ENCODE data around the gene SDE2. TPM values are rescaled to one million over a fixed set of nuclear protein-coding genes. Genes with fewer than 3 reads are reported as not detected.
"Not testable (repeated sequence)": the region's sequence is repeated elsewhere in the genome, so short reads cannot be mapped to it uniquely, and the experiment has no call there.

SDE2 gene
- total RNA-seq, 4 donors from 2014 or later, result 19.9 to 41.0 (median 27.3) TPM

- TF ChIP-seq, protein P1, sequence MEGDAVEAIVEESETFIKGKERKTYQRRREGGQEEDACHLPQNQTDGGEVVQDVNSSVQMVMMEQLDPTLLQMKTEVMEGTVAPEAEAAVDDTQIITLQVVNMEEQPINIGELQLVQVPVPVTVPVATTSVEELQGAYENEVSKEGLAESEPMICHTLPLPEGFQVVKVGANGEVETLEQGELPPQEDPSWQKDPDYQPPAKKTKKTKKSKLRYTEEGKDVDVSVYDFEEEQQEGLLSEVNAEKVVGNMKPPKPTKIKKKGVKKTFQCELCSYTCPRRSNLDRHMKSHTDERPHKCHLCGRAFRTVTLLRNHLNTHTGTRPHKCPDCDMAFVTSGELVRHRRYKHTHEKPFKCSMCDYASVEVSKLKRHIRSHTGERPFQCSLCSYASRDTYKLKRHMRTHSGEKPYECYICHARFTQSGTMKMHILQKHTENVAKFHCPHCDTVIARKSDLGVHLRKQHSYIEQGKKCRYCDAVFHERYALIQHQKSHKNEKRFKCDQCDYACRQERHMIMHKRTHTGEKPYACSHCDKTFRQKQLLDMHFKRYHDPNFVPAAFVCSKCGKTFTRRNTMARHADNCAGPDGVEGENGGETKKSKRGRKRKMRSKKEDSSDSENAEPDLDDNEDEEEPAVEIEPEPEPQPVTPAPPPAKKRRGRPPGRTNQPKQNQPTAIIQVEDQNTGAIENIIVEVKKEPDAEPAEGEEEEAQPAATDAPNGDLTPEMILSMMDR (IDR thresholded peaks at IDR 0.05), result no peak
- no peak for TF ChIP-seq POLR2A (IDR thresholded peaks at IDR 0.05)
- Histone ChIP-seq H3K27me3 (no peaks in the 10 kb centered on the region), H3K36me3 (peaks cover 19 to 34% of the 10 kb centered on the region in 2 donors), H3K4me1 (peaks cover 10 to 13% of the 10 kb centered on the region in 2 donors), H3K4me3 (replicated peaks in 1 of 3) (no peak overlapping the region), H3K9me3 (no peaks in the 10 kb centered on the region), H3K27ac (no peak overlapping the region)
- WGBS, 2 donors, result 96% methylated on average over 3 of the region's 3 CpGs
- intact Hi-C loops (cut with DNase I), result no loop called here
- DNase-seq, result no peak
Observed at GRCh38 chr1:225981714-225982113, 17.4 kb downstream of the SDE2 start.

- 91 to 92% methylated on average over 5 of the region's 5 CpGs for WGBS, 2 donors
- no peak for DNase-seq
- H3K36me3 ChIP-seq, result peaks cover 18 to 28% of the 10 kb centered on the region in 2 donors
- intact Hi-C loops (cut with DNase I), result no loop called here
- H3K4me3 ChIP-seq (replicated peaks in 1 of 3), result no peak overlapping the region
- TF ChIP-seq, protein P1 (IDR thresholded peaks at IDR 0.05), result no peak
- no peak for TF ChIP-seq POLR2A (IDR thresholded peaks at IDR 0.05)
- H3K27me3 ChIP-seq, result no peaks in the 10 kb centered on the region
- no peaks in the 10 kb centered on the region for H3K4me1 ChIP-seq
- H3K27ac ChIP-seq, result no peak overlapping the region
- H3K9me3 ChIP-seq, result no peaks in the 10 kb centered on the region
Observed at GRCh38 chr1:225980005-225980836, 18.9 kb downstream of the SDE2 start.

DNA sequence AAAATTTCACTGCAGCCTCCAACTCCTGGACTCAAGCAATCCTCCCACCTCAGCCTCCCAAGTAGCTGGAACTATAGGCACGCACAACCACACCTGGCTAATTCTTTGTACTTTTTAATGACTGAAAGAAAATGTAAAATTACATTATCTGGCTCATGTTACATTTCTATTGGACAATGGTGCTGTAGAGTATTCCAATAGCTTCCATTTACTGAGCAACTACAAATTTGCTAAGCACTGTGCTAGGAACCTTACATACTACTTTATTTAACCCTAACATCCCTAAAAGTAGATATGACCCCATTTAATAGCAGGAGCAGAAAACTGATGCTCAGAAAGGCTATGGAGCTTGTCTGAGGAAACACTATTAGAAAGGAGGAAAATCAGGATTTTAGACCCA, 19.7 kb downstream of the SDE2 start:
- Histone ChIP-seq H3K36me3 (peaks cover 12 to 20% of the 10 kb centered on the region in 2 donors), H3K4me1 (no peaks in the 10 kb centered on the region), H3K9me3 (no peaks in the 10 kb centered on the region), H3K27me3 (no peaks in the 10 kb centered on the region), H3K27ac (no peak overlapping the region), H3K4me3 (replicated peaks in 1 of 3) (no peak overlapping the region)
- WGBS, 2 donors, result 91 to 97% methylated on average over 1 of the region's 1 CpG
- DNase-seq, result no peak
- TF ChIP-seq, protein P1 (IDR thresholded peaks at IDR 0.05), result no peak
- no peak for TF ChIP-seq POLR2A (IDR thresholded peaks at IDR 0.05)
- intact Hi-C loops (cut with DNase I), result no loop called here

GRCh38 chr1:225977937-225978748, 21.0 kb downstream of the SDE2 start:
- 88 to 91% methylated on average over 12 to 15 of the region's 15 CpGs for WGBS, 2 donors
- H3K27me3 ChIP-seq, result no peaks in the 10 kb centered on the region
- TF ChIP-seq, protein P1 (IDR thresholded peaks at IDR 0.05), result no peak
- no peak for TF ChIP-seq POLR2A (IDR thresholded peaks at IDR 0.05)
- H3K4me3 ChIP-seq (replicated peaks in 1 of 3), result no peak overlapping the region
- no peak overlapping the region for H3K27ac ChIP-seq
- no peak for DNase-seq
- no peaks in the 10 kb centered on the region for H3K4me1 ChIP-seq
- H3K36me3 ChIP-seq, result peaks cover 7 to 19% of the 10 kb centered on the region in 2 donors
- intact Hi-C loops (cut with DNase I), result no loop called here
- no peaks in the 10 kb centered on the region for H3K9me3 ChIP-seq

- not testable (repeated sequence) for H3K27ac ChIP-seq; H3K36me3 ChIP-seq; H3K27me3 ChIP-seq; H3K9me3 ChIP-seq; H3K4me3 ChIP-seq (replicated peaks in 1 of 3); DNase-seq; H3K4me1 ChIP-seq
- WGBS, 2 donors, result 95 to 96% methylated on average over 12 of the region's 12 CpGs
- intact Hi-C loops (cut with DNase I), result loop anchor here (2.0 kb wide), 1 partner anchor 500 kb away; no protein-coding TSS in a partner anchor
Observed at GRCh38 chr1:225975146-225975545, 24.0 kb downstream of the SDE2 start.

All from thyroid gland (tissue), 4 donors.